SK-N-SH (cell line): ENCODE results near the gene RAB5B.

Source experiments
- CTCF ChIP-seq: fragments of 200-600 bp; sonication (generic); IDR thresholded peaks from 2 replicates; pipeline ENCODE4 v1.6.1; 2017; ENCODE audit warnings: antibody characterized with exemption, mild to moderate bottlenecking, moderate library complexity
- JUND ChIP-seq: IDR thresholded peaks from 2 replicates; pipeline ENCODE4 v1.4.0; 2012
- MXI1 ChIP-seq: IDR thresholded peaks from 2 replicates; pipeline ENCODE4 v1.6.1; 2012; ENCODE audit warnings: mild to moderate bottlenecking, low read depth, low read length, improper control_type of control experiment
- RFX5 ChIP-seq: IDR thresholded peaks from 2 replicates; pipeline ENCODE4 v1.6.1; 2012; ENCODE audit warnings: mild to moderate bottlenecking, improper control_type of control experiment, low read length

DNA sequence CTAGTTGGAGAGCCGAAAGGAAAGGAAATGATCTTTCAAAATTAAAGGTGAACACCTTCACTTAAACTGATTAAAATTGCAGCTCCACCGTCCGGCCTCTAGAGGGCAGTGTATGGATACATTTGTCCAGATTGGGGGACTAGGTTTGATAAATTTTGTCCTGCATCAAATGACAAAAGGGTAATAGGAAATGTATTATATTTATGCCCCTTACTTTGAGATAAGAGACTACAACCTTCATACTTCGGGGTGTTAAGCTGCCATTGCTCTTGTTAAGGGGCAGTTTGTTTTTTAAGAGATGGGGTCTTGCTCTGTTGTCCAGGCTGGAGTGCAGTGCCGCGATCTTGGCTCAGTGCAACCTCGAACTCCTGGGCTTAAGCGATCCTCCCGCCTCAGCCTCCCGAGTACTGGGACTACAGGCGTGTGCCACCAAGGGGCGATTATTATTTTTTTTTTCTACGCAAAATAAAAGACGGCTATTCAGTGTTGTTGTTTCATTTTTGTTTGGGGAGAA is 22.4 kb downstream of the RAB5B start:
- TF ChIP-seq JUND (no peak), CTCF (peak; percentile 93), MXI1 (no peak), RFX5 (peak; percentile 39; the same call in 1 of the 2 replicates)
